ENCODE data around the gene OR52E6.

The OR52E6 gene

DNA sequence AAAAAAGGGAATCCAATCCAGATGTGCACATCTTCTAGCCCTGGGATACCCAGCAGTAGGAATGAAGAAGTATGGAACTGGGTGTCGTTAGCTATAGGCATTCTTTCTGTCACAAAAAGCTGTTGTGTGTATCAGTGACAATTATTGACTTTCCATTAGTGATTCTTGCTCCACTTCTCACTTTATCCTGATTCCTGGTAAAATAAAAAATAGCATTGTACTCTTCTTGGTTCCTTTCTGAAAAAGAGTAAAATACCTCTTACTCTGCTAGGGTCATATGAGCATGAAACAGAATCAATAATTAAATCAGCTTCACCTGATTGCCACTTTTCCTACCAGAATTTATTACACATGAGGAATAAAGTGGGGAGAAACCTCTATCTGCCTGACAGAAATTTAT lies at the start of gene OR52E6:
Gene OR52E6 (minus strand): TSS at position 101 of the 400 bp plus-strand sequence. CDS start 0 bp downstream, at position 101.
- DNase-seq = no peak

DNA sequence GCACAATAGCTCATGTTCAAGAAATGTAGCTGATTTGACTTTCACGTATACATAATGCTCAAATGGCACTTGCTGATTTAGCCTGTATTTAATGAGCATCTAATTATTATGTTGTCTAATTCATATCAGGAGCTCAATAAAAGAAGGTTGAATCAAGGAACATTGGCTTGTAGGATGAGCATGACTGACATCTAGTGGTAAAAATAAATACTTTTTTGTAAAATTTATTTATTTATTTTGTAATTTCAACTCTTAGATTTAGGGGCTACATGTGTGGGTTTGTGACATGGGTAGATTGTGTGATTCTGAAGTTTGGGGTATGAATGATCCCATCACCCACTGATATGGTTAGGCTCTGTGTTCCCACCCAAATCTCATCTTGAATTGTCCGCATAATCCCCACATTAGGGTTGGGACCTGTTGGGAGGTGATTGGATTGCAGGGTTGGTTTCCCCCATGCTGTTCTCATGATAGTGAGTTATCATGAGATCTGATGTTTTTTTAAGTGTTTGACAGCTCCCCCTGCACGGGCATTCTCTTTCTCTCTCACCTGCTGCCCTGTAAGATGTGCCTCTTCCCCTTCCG lies 49.6 kb upstream of the OR52E6 start:
- peak; percentile 9 for DNase-seq

DNA sequence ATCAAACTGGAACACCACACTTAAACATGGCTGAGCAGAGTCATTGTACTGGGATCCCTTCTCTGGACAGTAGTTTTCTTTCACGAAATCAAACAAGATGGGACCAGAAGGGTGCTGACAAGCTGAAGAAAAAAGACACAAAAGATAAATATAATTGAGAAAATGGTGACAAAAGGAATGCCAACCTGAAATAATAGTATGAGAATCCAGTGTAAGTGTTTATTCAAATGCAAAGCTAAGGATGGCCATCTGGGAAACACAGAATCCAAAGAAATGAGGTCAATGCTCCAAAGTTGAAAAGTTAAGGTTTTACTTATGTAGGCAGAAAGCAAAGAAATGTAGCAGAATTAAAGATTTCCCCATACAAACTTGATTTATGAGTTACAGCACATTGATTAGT lies 46.0 kb upstream of the OR52E6 start:
- no peak for DNase-seq

DNA sequence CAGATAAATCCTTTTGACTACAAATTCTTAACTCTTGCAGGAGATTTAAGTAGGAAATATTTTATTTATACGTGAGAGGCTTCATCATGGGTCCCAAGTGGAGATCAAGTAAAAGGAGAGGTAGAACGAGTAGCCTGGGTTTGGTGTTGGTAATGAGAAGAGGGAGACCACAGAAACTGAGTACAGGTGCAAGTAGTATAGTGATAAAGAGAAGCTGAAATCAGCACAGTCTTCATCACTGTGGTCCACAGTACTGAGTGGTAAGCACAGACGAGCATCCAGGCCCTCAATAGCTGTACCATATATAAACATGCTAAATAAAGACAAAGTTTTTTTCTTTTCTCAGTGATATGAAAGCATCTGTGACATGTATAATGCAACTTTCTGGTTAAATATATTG lies 45.5 kb upstream of the OR52E6 start:
- DNase-seq = no peak

DNA sequence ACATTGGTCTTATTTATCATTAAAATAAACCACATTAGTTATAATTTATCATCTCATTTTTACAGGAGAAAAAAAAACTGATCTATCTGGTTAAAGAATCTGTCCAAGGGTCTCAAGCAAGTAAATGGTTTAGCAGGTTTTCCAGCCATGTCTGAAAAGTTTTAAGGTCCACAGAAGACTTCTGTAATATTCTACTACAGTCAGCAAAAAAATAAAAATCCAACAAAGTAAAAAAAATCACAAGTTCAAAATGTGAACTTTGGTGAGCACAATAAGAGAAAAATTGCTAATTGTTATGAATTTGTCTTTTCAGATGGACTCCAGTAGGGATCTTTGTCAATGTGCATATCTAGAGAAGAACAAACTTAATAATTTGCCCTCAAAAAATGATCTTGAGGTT lies 40.1 kb upstream of the OR52E6 start:
- DNase-seq = no peak

DNA sequence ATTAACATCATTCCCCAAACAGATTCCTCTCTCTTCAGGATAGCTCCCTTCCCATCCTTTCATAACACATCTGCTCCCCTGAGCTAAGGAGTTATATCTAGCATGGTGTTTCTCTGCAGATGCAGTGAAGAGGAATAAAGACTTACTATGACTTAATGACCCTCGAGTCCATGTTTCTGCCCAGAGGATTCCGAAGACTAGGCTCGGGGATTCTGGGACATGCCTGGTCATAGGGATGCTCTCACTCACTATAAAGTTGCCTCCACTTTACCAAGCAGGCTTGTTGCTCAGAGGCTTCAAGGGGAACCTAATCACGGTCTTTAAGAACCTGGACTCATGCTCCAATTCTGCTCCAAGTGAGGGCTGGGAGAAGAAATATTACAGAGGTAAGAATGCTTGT lies 38.6 kb upstream of the OR52E6 start, which contains the start of gene OR52E4:
Gene OR52E4 (plus strand): TSS at position 301 of the 400 bp plus-strand sequence. CDS start 3,664 bp downstream, outside the sequence.
- DNase-seq = no peak

GRCh38 chr11:5878564-5878963 lies 36.9 kb upstream of the OR52E6 start:
- no peak for DNase-seq

DNA sequence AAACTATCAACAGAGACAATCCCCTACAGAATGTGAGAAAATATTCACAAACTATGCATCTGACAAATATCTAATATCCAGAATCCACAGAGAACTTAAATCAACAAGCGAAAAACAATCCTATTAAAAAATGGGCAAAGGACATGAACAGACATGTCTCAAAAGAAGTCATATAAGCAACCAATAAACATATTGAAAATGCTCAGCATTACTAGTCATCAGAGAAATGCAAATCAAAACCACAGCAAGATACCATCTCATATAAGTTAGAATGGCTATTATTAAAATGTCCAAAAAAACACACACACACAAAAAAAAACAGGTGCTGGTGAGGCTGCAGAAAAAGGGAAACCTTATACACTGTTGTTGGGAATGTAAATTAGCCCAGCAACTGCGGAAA lies 24.1 kb upstream of the OR52E6 start:
- no peak for DNase-seq

DNA sequence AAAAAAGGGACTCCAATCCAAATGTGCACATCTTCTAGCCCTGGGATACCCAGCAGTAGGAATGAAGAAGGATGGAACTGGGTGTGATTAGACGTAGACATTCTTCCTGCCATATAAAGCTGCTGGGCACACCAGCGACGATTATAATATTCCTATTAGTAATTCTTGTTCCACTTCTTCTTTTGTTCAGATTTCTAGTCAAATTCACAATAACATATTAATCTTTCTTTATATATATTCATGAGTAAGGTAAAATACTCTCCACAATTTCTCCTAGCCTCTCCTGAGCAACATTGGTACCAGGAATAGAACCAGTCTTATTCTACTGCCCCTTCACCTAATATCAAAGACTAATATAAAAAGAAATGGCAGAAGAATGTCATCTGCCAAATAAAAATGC lies 15.9 kb upstream of the OR52E6 start, which contains the start of gene OR52E8:
Gene OR52E8 (minus strand): TSS at position 101 of the 400 bp plus-strand sequence. CDS start 0 bp downstream, at position 101.
- no peak for DNase-seq

DNA sequence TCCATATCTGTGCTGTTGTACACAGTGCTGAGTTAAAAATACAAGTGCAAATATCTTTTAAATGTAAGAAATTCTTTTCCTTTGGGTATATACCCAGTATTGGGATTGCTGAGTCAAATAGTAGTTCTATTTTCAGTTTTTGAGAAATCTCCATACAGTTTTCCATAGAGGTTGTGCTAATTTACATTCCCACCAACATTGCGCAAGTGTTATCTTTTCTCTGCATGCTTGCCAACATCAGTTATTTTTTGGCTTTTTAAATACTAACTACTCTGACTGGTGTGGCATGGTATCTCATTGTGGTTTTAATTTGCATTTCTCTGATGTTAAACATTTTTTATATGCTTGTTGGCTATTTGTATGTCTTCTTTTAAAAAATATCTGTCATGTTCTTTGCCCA lies 9.3 kb upstream of the OR52E6 start:
- DNase-seq = no peak

DNA sequence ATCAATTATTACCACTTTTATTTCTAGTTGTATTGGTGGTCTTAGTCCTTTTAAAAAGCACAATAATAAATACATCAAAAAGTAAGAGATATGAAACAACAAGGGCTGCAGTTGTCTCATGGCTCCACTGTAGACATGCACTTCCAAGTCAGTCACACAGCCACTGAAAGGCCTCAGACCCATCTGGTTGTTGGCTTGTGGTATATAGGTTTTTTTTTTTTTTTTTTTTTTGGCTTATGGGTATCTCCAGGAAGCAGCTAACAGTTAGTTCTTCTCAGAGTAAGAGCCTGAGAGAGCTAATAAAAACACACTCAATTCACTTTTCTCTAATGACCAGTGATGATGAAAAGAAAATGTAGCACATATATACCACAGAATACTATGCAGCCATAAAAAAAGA lies 6.0 kb upstream of the OR52E6 start:
- no peak for DNase-seq

DNA sequence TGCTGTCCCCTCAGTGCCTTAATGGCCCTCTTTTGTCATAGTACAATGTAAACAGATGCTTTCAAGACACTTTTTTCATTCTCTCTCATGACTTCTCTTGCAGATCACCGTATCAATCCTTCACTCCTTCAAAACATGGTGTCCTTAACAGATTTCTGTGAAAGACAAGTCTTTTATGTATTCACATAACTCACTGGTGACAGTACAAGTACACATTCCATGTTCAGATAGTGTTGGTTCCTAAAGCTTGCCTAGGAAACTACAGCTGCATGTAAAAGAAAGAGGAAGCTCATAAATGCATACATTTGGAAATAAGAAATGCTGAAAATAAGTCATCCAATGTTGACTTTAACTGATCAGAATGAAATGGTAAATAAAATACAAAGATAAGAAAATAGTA lies 5.0 kb upstream of the OR52E6 start:
- DNase-seq = no peak

- DNase-seq = no peak
Measured at GRCh38 chr11:5837695-5838094, 4.0 kb downstream of the OR52E6 start.

GRCh38 chr11:5833446-5833845 lies 8.3 kb downstream of the OR52E6 start:
- DNase-seq = no peak

DNA sequence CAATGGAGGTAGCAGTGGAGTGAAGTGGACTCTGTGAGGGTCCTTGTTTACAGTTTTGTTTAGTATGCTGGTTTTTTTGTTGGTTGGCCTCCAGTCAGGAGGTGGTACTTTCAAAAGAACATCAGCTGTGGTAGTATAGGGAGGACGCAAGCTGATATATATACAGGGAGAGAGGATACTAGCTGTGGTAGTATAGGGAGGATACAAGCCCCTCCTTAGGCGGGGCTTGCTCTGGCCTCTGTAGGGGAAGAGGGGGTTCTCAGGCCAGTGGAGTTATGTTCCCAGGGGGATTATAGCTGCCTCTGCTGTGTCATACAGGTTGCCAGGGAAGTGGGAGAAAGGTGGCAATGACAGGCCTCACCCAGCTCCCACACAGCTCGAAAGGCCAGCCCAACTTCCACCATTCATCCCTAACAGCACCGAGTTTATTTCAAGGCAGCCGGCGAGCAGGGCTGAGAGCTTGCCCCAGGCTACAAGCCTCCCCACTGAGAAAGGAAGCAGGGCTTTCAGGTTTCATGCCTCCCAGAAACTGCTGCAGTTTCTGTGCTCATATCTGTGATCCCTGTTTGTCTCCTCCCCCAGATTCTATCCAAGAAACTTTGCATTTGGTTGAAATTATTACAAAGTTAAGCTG lies 10.4 kb downstream of the OR52E6 start:
- no peak for DNase-seq

- DNase-seq = no peak
Measured at GRCh38 chr11:5818245-5818886, 23.3 kb downstream of the OR52E6 start.

- DNase-seq = no peak
Measured at GRCh38 chr11:5815534-5815933, 26.2 kb downstream of the OR52E6 start.

- DNase-seq = no peak
Measured at GRCh38 chr11:5809905-5810795, 31.5 kb downstream of the OR52E6 start.

GRCh38 chr11:5809122-5809519 lies 32.6 kb downstream of the OR52E6 start:
- DNase-seq = no peak

- DNase-seq = peak; percentile 66
Measured at GRCh38 chr11:5808500-5809121, 33.1 kb downstream of the OR52E6 start, which contains the start of gene OR52N2. Gene OR52N2 (plus strand): TSS chr11:5808924. CDS start chr11:5820336, 11,412 bp downstream.

DNA sequence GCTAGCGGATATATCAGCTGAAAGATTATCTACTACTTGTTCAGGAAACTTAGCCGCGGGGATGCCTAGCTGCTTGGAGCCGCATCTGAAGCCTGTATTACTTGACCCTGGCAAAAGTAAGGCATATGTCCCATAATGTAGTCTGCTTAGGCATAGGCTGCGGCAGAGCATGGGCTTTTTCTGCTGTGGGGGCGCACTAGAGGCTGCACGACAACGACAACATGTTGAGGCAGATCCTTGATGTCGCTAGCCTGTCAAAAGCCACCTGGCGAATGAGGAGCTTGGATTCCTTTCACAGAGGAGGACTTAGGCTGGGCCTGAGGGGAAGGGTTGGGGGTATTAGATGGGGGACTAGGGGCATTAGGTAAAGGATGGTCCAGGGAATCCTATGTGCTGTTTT lies 34.1 kb downstream of the OR52E6 start:
- no peak for DNase-seq

DNA sequence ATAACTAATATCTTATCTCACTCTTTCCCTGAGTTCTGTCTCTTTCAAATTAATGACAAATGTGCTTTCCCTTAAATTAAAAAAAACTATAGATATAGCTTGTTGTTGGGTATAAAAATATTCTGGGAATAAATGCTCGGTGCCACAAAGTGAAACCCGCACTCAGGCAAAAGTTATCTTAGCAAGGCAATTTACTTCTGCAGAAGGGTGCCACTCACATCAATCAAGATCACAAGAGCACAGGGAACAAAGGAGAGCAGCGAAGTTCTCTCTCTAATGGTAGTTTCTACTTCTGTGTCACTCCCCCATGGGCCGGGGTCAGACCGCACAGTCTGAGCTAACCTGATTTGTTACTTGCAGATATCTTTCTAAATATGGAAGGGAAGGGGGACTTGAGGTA lies 37.7 kb downstream of the OR52E6 start:
- DNase-seq = no peak

DNA sequence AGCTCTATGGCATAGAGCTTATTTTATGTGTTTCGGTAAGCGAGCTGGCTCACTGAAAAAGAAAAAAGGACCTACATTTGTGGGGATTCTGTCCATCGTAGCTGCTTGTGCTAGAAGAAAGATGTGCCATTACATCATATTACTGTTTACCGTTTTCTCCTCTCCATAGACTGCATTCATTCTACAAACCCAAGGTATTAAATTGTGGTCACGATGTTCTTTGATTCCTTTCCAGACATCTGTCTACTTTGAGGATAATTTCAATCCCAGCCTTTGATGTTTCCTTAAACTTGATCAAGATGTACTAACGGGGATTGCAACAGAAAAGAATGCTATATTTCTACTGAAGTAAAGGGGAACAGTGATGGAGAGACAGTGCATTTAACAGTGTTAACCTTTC lies 45.2 kb downstream of the OR52E6 start:
- DNase-seq = no peak
